SK-N-SH (cell line): Measurements from ENCODE around the gene BBS9. TPM values are rescaled to one million over a fixed set of nuclear protein-coding genes. Genes with fewer than 3 reads are reported as not detected.

Source experiments
- CTCF ChIA-PET: fragments of 300-600, 350-600 bp; formaldehyde crosslinking; extraction: SDS; loops from one replicate; lab custom pipeline; 2021; lab: Yijun Ruan, JAX
- POLR2A ChIA-PET: fragments of 350-600 bp; sonication (Branson Sonifier 250); formaldehyde crosslinking; extraction: SDS; loops from one replicate; lab custom pipeline; 2020; ENCODE audit warnings: antibody characterized with exemption, inconsistent platforms; lab: Yijun Ruan, JAX
- DNase-seq: peaks from one replicate; pipeline ENCODE4 v3.0.0; 2012
- H2AFZ ChIP-seq: fragments of 200-600 bp; sonication (generic); 2 replicates; pipeline ENCODE4 v1.8.1; 2016; ENCODE audit warnings: antibody characterized with exemption, mild to moderate bottlenecking, low read depth
- H3F3A ChIP-seq: fragments of 200-600 bp; sonication (generic); replicated peaks from 2 replicates; pipeline ENCODE3; 2016; ENCODE audit warnings: antibody characterized with exemption, mild to moderate bottlenecking; ENCODE audit not compliant: insufficient read depth
- H3K27ac ChIP-seq, 2 experiments: fragments of 200-500 bp in 1 of 2; fragments of 200-600 bp in 1 of 2; sonication (Bioruptor generic) in 1 of 2; sonication (generic), shearing (Covaris generic) in 1 of 2; 2 replicates each; pipeline versions ENCODE4 v1.5.1 to v1.6.1; 2014 to 2016; ENCODE audit warnings: low read depth in 2 of 2, inconsistent platforms in 1 of 2, low read length in 1 of 2, mild to moderate bottlenecking in 1 of 2, mixed read lengths in 1 of 2
- H3K27me3 ChIP-seq: fragments of 200-600 bp; sonication (generic), shearing (Covaris generic); 2 replicates; pipeline ENCODE4 v1.6.1; 2016; ENCODE audit warnings: mixed run types; ENCODE audit not compliant: insufficient read depth
- H3K36me3 ChIP-seq, 2 experiments: fragments of 200-500 bp in 1 of 2; fragments of 200-600 bp in 1 of 2; sonication (Bioruptor generic) in 1 of 2; sonication (generic) in 1 of 2; replicated peaks in 1 of 2; 2 replicates each; pipeline versions ENCODE3 to v1.5.1; 2014 to 2016; ENCODE audit warnings: low read length in 1 of 2, mild to moderate bottlenecking in 1 of 2; ENCODE audit not compliant: insufficient read depth in 2 of 2, control insufficient read depth in 1 of 2
- H3K4me1 ChIP-seq, 2 experiments: fragments of 200-500 bp in 1 of 2; fragments of 200-600 bp in 1 of 2; sonication (Bioruptor generic) in 1 of 2; sonication (generic), shearing (Covaris generic) in 1 of 2; 2 replicates each; pipeline versions ENCODE4 v1.5.1 to v1.6.1; 2014 to 2016; ENCODE audit warnings: low read depth in 1 of 2, low read length in 1 of 2, mixed run types in 1 of 2; ENCODE audit not compliant: insufficient read depth in 2 of 2, control insufficient read depth in 1 of 2
- H3K4me2 ChIP-seq: fragments of 200-600 bp; sonication (generic), shearing (Covaris generic); 2 replicates; pipeline ENCODE4 v1.6.1; 2017; ENCODE audit warnings: mixed run types
- H3K4me3 ChIP-seq, 2 experiments: fragments of 200-500 bp in 1 of 2; fragments of 200-600 bp in 1 of 2; sonication (Bioruptor generic) in 1 of 2; sonication (generic), shearing (Covaris generic) in 1 of 2; 2 replicates each; pipeline versions ENCODE4 v1.5.1 to v1.8.1; 2014 to 2016; ENCODE audit warnings: low read depth in 2 of 2, inconsistent platforms in 1 of 2, low read length in 1 of 2, mild to moderate bottlenecking in 1 of 2, mixed read lengths in 1 of 2, moderate library complexity in 1 of 2
- H3K79me2 ChIP-seq: fragments of 200-600 bp; sonication (generic); 2 replicates; pipeline ENCODE4 v1.8.1; 2017; ENCODE audit warnings: mild to moderate bottlenecking; ENCODE audit not compliant: insufficient read depth
- H3K9ac ChIP-seq: fragments of 200-600 bp; sonication (generic); 2 replicates; pipeline ENCODE4 v1.6.1; 2017; ENCODE audit warnings: mixed run types
- H3K9me2 ChIP-seq: fragments of 200-600 bp; sonication (generic); 2 replicates; pipeline ENCODE4 v1.6.1; 2017; ENCODE audit warnings: mixed run types
- H3K9me3 ChIP-seq: fragments of 200-600 bp; sonication (generic); 2 replicates; pipeline ENCODE4 v1.6.1; 2017; ENCODE audit warnings: mixed run types, mild to moderate bottlenecking, moderate library complexity
- H4K20me1 ChIP-seq: fragments of 200-600 bp; sonication (generic); 2 replicates; pipeline ENCODE4 v1.6.1; 2017; ENCODE audit warnings: mild to moderate bottlenecking, mixed run types; ENCODE audit not compliant: insufficient read depth
- ELF1 ChIP-seq: IDR thresholded peaks from 2 replicates; pipeline ENCODE4 v1.4.0; 2012
- EP300 ChIP-seq, 2 experiments: IDR thresholded peaks; 2 replicates each; pipeline versions ENCODE4 v1.4.0 to v1.6.1; 2012; ENCODE audit warnings: borderline replicate concordance in 1 of 2, low read depth in 1 of 2, low read length in 1 of 2
- FOXJ3 ChIP-seq: sonication (generic); formaldehyde crosslinking; IDR thresholded peaks from 2 replicates; pipeline ENCODE4 v1.5.1; 2020; ENCODE audit warnings: mild to moderate bottlenecking, missing genetic modification reagents
- FOXM1 ChIP-seq: IDR thresholded peaks from 2 replicates; pipeline ENCODE4 v1.4.0; 2012; ENCODE audit warnings: low read depth, mild to moderate bottlenecking
- GABPA ChIP-seq: IDR thresholded peaks from 2 replicates; pipeline ENCODE4 v1.4.0; 2012; ENCODE audit warnings: low read depth, mild to moderate bottlenecking
- GATA2 ChIP-seq: sonication (generic); formaldehyde crosslinking; IDR thresholded peaks from 2 replicates; pipeline ENCODE4 v1.5.0; 2020; ENCODE audit warnings: mild to moderate bottlenecking, missing genetic modification reagents
- IRF3 ChIP-seq: fragments of 150-350 bp; IDR thresholded peaks from 2 replicates; pipeline ENCODE4 v1.6.1; 2016; ENCODE audit warnings: mild to moderate bottlenecking, low read depth, low read length
- JUND ChIP-seq: IDR thresholded peaks from 2 replicates; pipeline ENCODE4 v1.4.0; 2012
- MEF2A ChIP-seq: IDR thresholded peaks from 2 replicates; pipeline ENCODE4 v1.4.0; 2012; ENCODE audit warnings: low read depth, borderline replicate concordance
- MXI1 ChIP-seq: IDR thresholded peaks from 2 replicates; pipeline ENCODE4 v1.6.1; 2012; ENCODE audit warnings: mild to moderate bottlenecking, low read depth, low read length, improper control_type of control experiment
- POLR2AphosphoS5 ChIP-seq: IDR thresholded peaks from 2 replicates; pipeline ENCODE4 v1.6.1; 2012; ENCODE audit warnings: low read depth, low read length
- RFX5 ChIP-seq: IDR thresholded peaks from 2 replicates; pipeline ENCODE4 v1.6.1; 2012; ENCODE audit warnings: mild to moderate bottlenecking, improper control_type of control experiment, low read length
- RXRA ChIP-seq: IDR thresholded peaks from 2 replicates; pipeline ENCODE4 v1.4.0; 2012; ENCODE audit warnings: low read depth, mild to moderate bottlenecking, borderline replicate concordance
- SIN3A ChIP-seq: IDR thresholded peaks from 2 replicates; pipeline ENCODE4 v1.6.1; 2012; ENCODE audit warnings: low read depth, mild to moderate bottlenecking, low read length, moderate library complexity, borderline replicate concordance
- SMC3 ChIP-seq: IDR thresholded peaks from 2 replicates; pipeline ENCODE4 v1.6.1; 2012; ENCODE audit warnings: low read depth, low read length, improper control_type of control experiment
- TCF12 ChIP-seq: IDR thresholded peaks from 2 replicates; pipeline ENCODE4 v1.4.0; 2012
- USF1 ChIP-seq: IDR thresholded peaks from 2 replicates; pipeline ENCODE4 v1.4.0; 2012; ENCODE audit warnings: low read depth, borderline replicate concordance
- WGBS: methylation state at CpG from one replicate; pipeline ENCODE4 v1.1.6; 2017; ENCODE audit warnings: low lambda C conversion rate; 5-methylcytosine and 5-hydroxymethylcytosine counted together
- polyA plus RNA-seq, 3 experiments: library from polyadenylated mRNA; depleted of rRNA; stranded (reverse); fragments of >200 nt; gene quantifications; 2 replicates each; pipeline ENCODE4 v1.2.3, GENCODE V29; 2012
- TF ChIP-seq, protein P1 (sequence below): IDR thresholded peaks from 2 replicates; pipeline ENCODE4 v1.4.0; 2012; ENCODE audit warnings: low read depth, borderline replicate concordance
- TF ChIP-seq, protein P2 (sequence below): IDR thresholded peaks from 2 replicates; pipeline ENCODE4 v1.4.0; 2012; ENCODE audit warnings: low read depth

BBS9 gene
- polyA plus RNA-seq, 1 of the 3 experiments (the other 2 are of a cell fraction) = 7.5 TPM

DNA sequence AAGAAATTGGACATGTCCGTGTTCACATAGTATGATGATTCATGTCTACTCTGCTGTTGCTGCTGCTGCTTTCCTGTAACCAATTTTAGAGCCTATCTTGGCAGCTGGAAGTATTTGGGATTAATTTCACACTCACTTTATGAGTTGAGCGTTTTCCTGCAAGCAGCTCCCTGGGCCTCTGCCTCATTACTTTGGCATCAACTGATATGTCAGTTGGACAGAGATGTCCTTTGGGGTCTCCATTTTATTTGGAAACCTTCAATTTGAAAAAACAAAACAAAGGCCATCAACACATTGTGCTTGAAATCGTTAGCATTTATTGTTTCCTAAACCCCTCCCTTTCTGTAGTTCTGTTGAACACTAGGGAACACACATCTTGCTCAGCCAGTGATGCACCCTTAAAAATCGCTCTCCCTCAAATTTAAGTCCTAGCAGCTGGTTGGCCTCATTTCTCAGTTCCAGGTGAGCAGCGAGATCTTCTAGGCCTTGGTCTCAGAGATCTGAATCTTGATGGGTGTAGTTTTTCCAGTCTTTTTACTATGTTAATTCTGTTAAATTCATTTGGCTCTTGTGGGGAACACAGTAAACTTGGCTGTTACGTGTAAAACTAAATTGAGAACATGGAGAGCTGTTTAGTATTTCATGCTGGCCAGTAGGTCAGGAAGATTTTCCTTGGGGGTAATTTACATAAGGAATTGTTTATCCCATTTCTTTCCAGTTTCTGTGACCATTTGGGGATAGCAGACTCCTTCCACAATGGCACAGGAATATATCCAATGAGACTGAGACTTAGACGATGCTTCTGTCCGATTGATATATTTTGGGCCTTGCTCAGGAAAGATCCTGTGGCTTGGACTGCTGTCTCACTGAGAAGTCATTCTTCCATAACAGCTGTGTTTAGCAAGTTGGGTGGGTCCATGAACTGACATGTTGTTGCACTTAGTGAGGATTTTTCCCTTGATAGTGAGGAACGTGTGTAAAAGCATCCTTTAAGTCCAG is 371.6 kb downstream of the BBS9 start:
- H3F3A ChIP-seq = no peaks in the 10 kb centered on the region
- 78% methylated on average over 9 of the region's 9 CpGs for WGBS
- TF ChIP-seq RXRA (no peak), IRF3 (no peak), RFX5 (no peak), POLR2AphosphoS5 (no peak), GABPA (no peak), GATA2 (CRISPR knock-in tag) (no peak), SMC3 (no peak), MEF2A (no peak)
- TF ChIP-seq, all 33 proteins: peak for 0
- H3K9me2 ChIP-seq = no peaks in the 10 kb centered on the region
- no peak overlapping the region for H2AFZ ChIP-seq
- no peak overlapping the region for H3K27ac ChIP-seq
- no peaks in the 10 kb centered on the region for H3K9me3 ChIP-seq
- H3K79me2 ChIP-seq = no peaks in the 10 kb centered on the region
- no peak overlapping the region for H3K4me2 ChIP-seq
- no peaks in the 10 kb centered on the region for H3K27me3 ChIP-seq
- ChIA-PET CTCF (interaction anchor here (1.1 to 2.1 kb wide), 2 partner anchors 15 to 215 kb away, joined by 3 to 4 read pairs; no protein-coding TSS in a partner anchor), POLR2A (no interaction called here)
- no peaks in the 10 kb centered on the region for H4K20me1 ChIP-seq
- no peak overlapping the region for H3K9ac ChIP-seq
- no peak overlapping the region for H3K4me3 ChIP-seq
- H3K36me3 ChIP-seq = no peaks in the 10 kb centered on the region
- H3K4me1 ChIP-seq = peaks cover 0 to 2% of the 10 kb centered on the region in 2 experiments; a peak in 1 of 4 replicates
- no peak for DNase-seq

GRCh38 chr7:33503014-33503413 is 373.6 kb downstream of the BBS9 start:
- Histone ChIP-seq H3K27ac (no peak overlapping the region), H3K4me1 (peaks cover 0 to 2% of the 10 kb centered on the region in 2 experiments; a peak in 1 of 4 replicates), H3K9me2 (no peaks in the 10 kb centered on the region), H3K79me2 (no peaks in the 10 kb centered on the region), H3F3A (no peaks in the 10 kb centered on the region), H3K9me3 (no peaks in the 10 kb centered on the region), H3K9ac (no peak overlapping the region), H4K20me1 (no peaks in the 10 kb centered on the region), H3K27me3 (no peaks in the 10 kb centered on the region), H3K36me3 (no peaks in the 10 kb centered on the region), H2AFZ (no peak overlapping the region), H3K4me2 (no peak overlapping the region), H3K4me3 (no peak overlapping the region)
- no peak for DNase-seq
- 94% methylated on average over 9 of the region's 9 CpGs for WGBS
- TF ChIP-seq TCF12 = no peak
- no peak for TF ChIP-seq IRF3
- no peak for TF ChIP-seq FOXM1
- TF ChIP-seq SIN3A = no peak
- TF ChIP-seq POLR2AphosphoS5 = no peak
- no peak for TF ChIP-seq JUND
- no peak for TF ChIP-seq MXI1
- TF ChIP-seq, protein P1, sequence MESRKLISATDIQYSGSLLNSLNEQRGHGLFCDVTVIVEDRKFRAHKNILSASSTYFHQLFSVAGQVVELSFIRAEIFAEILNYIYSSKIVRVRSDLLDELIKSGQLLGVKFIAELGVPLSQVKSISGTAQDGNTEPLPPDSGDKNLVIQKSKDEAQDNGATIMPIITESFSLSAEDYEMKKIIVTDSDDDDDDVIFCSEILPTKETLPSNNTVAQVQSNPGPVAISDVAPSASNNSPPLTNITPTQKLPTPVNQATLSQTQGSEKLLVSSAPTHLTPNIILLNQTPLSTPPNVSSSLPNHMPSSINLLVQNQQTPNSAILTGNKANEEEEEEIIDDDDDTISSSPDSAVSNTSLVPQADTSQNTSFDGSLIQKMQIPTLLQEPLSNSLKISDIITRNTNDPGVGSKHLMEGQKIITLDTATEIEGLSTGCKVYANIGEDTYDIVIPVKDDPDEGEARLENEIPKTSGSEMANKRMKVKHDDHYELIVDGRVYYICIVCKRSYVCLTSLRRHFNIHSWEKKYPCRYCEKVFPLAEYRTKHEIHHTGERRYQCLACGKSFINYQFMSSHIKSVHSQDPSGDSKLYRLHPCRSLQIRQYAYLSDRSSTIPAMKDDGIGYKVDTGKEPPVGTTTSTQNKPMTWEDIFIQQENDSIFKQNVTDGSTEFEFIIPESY = no peak
- no peak for TF ChIP-seq RFX5
- no peak for TF ChIP-seq EP300 (IDR thresholded peaks at IDR 0.05; ENCODE audit: borderline replicate concordance in 1 of 2, low read depth in 1 of 2, low read length in 1 of 2)
- TF ChIP-seq USF1 = no peak
- TF ChIP-seq, protein P2, sequence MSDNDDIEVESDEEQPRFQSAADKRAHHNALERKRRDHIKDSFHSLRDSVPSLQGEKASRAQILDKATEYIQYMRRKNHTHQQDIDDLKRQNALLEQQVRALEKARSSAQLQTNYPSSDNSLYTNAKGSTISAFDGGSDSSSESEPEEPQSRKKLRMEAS = no peak
- TF ChIP-seq FOXJ3 = no peak
- TF ChIP-seq ELF1 = no peak
- POLR2A ChIA-PET = no interaction called here
- CTCF ChIA-PET = interaction anchor here (2.1 kb wide), 1 partner anchor 213 kb away, joined by 4 read pairs; no protein-coding TSS in a partner anchor
